HG02610 (cell line): ENCODE measurements around the gene AMPD3.

Source experiments
- ATAC-seq: cut with Tn5 transposase; IDR thresholded peaks from one replicate; pipeline ENCODE4 v1.9.1; 2021; ENCODE audit warnings: mild to moderate bottlenecking, moderate library complexity; ENCODE audit not compliant: unreplicated experiment

AMPD3 gene

GRCh38 chr11:10528121-10528520 is 73.1 kb downstream of the AMPD3 start:
- ATAC-seq, result no peak

GRCh38 chr11:10529279-10529678 is 74.2 kb downstream of the AMPD3 start:
- no peak for ATAC-seq

GRCh38 chr11:10532526-10532925 is 77.5 kb downstream of the AMPD3 start:
- ATAC-seq, result no peak

- no peak for ATAC-seq
Observed at GRCh38 chr11:10533323-10533722, 78.3 kb downstream of the AMPD3 start.

GRCh38 chr11:10534316-10534715 is 79.3 kb downstream of the AMPD3 start:
- ATAC-seq, result no peak

GRCh38 chr11:10537600-10537999 is 82.5 kb downstream of the AMPD3 start:
- ATAC-seq, result no peak

- ATAC-seq, result no peak
Observed at GRCh38 chr11:10538924-10539323, 83.9 kb downstream of the AMPD3 start.

- ATAC-seq, result no peak
Observed at GRCh38 chr11:10539339-10539738, 84.3 kb downstream of the AMPD3 start.

GRCh38 chr11:10540546-10540914 is 85.5 kb downstream of the AMPD3 start:
- ATAC-seq, result peak; percentile 17

- ATAC-seq, result peak; percentile 97
Observed at GRCh38 chr11:10540915-10541560, 86.0 kb downstream of the AMPD3 start, which contains the start of gene RNF141. Gene RNF141 (minus strand): TSS chr11:10541187. CDS start chr11:10534158, 7,029 bp downstream.

GRCh38 chr11:10541561-10541930 is 86.5 kb downstream of the AMPD3 start:
- ATAC-seq, result no peak

- no peak for ATAC-seq
Observed at GRCh38 chr11:10542776-10543175, 87.7 kb downstream of the AMPD3 start.

- ATAC-seq, result no peak
Observed at GRCh38 chr11:10543782-10544181, 88.7 kb downstream of the AMPD3 start.

- ATAC-seq, result no peak
Observed at GRCh38 chr11:10544491-10545465, 89.7 kb downstream of the AMPD3 start.

- no peak for ATAC-seq
Observed at GRCh38 chr11:10550503-10551289, 95.6 kb downstream of the AMPD3 start.

- no peak for ATAC-seq
Observed at GRCh38 chr11:10551290-10551592, 96.2 kb downstream of the AMPD3 start.

GRCh38 chr11:10551845-10552352 is 96.8 kb downstream of the AMPD3 start:
- ATAC-seq, result no peak

- ATAC-seq, result no peak
Observed at GRCh38 chr11:10556590-10556989, 101.5 kb downstream of the AMPD3 start.
